GM18511 (cell line): ENCODE measurements around the gene CTNNB1.
A peak's percentile ranks its signal among the peaks of the same experiment; 100 is the strongest.

Experiments used
- ATAC-seq: cut with Tn5 transposase; IDR thresholded peaks from one replicate; pipeline ENCODE4 v1.9.1; 2021; ENCODE audit warnings: mild to moderate bottlenecking, moderate library complexity; ENCODE audit not compliant: unreplicated experiment

CTNNB1 gene

DNA sequence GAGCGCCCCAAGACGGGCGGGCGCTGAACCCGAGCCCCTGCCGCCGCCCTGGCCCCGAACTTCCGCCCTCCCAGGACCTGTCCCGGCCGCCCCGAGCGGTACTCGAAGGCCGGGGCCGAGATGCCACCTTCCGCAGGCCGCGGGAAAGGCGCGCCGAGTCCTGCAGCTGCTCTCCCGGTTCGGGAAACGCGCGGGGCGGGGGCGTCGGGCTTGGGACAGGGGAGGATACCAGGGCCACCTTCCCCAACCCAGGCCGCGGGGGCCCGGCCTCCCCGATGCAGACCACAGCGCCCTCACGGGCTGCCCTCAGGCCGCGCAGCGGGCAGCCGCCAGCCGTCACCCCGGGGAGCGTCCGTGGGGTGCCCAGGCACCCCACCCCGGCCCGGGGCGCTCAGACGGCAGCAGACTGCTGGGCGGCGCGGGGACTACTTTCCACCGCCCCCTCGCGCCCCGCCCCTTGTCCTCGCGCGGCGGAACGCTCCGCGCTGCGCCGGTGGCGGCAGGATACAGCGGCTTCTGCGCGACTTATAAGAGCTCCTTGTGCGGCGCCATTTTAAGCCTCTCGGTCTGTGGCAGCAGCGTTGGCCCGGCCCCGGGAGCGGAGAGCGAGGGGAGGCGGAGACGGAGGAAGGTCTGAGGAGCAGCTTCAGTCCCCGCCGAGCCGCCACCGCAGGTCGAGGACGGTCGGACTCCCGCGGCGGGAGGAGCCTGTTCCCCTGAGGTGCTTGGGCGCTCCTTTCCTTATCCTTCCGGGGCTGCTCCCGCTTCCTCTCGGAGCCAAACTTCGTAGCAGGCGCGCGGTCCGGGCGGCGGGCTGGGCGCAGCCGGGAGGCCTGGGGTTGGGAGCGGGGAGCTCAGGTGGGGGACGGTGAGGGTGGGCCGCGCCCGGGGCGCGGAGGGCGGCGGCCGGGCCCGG lies at the start of gene CTNNB1:
Gene CTNNB1, plus strand, starts transcription at position 556 of the 916 bp plus-strand sequence. CDS start 24,564 bp downstream, outside the sequence.
- ATAC-seq, result peak; percentile 72

DNA sequence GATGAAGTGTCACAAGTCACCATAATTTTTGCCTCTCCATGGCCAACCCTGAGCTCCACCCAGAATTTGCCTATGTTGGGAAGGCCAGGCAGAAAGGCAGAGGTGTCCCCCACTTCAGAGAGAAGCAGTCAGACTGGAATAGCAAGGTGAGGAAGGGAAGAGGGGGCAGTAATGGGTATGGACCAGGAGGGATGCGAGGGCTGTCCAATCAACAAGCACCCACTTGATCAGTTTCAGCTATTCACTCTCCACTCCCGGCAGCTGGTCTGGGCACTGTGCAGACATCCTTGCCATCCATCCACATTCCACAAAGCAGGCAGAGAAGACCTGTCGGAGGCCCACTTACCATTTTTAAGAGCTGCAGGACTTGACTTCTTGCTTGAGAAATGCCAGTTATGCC lies 43.5 kb upstream of the CTNNB1 start:
- ATAC-seq, result no peak

DNA sequence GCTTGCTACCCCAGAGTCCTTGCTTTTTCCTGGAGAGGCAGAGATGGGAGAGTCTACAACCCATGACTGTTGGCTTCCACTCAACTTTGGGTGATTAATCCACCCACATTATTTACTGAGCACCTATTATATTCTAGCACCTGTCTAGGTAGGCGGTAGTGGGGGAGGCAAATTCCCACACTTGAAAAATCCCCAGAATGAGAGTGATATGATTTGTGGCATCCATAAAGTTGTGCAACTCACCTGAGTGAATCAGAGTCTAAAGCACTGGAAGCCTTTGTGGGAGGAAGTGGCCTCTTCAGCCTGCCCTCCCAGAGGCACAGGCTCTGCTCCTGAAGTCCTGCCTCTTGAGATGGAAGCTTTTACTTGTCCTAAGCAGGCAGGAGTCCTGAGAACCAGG lies 40.4 kb upstream of the CTNNB1 start:
- ATAC-seq, result no peak

DNA sequence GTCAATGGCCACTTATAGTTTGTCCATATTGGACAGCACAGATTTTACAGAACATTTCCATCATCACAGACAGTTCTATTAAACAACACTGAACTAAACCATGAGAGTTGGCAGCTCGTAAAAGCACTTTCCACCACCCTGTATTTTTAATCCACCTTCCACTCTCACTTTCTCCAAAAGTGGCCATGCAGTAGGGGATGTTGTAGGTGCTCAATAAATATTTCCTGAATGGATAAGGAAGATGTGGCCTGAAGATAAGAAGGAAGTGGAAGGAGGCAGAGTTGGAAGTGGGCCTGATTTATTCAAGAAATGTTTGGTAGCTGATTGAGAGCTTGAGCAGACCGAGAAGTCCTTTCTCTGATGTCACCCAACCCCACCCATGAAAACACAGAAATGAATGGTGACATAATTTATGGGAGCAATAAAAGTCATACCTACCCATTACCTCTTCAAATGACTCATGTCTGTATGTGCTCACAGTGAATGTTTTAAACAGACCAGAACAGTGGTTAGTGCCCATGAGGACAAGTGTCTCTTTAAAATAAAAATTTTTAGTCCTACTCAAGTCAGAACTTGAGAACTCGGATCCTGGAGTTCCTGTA lies 39.6 kb upstream of the CTNNB1 start:
- ATAC-seq, result no peak

GRCh38 chr3:41162541-41162940 lies 36.8 kb upstream of the CTNNB1 start:
- no peak for ATAC-seq

DNA sequence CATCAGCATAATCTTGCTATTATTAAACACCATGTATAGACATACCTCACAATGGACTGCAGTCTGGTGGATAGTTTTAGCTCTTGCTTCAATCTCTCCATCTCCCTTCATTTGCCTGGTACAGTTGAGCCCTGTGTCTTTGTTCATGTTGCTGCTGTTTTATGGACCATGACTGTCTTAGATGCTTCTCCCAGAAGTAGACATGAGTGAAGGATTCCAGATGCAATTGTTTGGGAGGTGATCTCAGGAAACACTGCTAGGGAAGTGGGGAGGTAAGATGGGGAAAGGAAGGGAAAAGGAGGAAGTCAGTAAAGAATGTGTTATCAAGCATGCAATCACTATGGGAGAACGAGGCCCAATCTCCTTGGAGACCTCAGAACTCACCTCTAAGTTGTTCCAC lies 36.3 kb upstream of the CTNNB1 start:
- no peak for ATAC-seq

GRCh38 chr3:41163421-41163820 lies 35.9 kb upstream of the CTNNB1 start:
- no peak for ATAC-seq

DNA sequence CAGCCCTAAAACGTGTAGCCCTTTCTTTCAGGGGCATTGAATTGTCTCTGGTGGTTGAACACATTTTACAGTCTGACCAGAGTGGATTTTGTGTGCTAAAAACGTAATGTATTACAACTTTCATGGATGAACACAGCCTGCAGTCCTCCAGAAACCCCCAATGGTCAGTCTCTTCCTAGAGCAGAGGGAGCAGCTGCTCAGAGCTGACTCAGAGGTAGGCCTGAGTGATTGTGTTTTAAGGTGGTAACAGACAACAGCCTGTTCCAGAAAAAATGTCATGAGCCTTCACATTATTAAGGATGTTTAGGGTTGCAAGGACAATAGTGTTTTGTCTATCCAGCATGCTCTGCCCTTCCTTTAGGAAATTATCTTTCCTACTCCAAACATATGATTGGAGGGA lies 34.5 kb upstream of the CTNNB1 start:
- no peak for ATAC-seq

DNA sequence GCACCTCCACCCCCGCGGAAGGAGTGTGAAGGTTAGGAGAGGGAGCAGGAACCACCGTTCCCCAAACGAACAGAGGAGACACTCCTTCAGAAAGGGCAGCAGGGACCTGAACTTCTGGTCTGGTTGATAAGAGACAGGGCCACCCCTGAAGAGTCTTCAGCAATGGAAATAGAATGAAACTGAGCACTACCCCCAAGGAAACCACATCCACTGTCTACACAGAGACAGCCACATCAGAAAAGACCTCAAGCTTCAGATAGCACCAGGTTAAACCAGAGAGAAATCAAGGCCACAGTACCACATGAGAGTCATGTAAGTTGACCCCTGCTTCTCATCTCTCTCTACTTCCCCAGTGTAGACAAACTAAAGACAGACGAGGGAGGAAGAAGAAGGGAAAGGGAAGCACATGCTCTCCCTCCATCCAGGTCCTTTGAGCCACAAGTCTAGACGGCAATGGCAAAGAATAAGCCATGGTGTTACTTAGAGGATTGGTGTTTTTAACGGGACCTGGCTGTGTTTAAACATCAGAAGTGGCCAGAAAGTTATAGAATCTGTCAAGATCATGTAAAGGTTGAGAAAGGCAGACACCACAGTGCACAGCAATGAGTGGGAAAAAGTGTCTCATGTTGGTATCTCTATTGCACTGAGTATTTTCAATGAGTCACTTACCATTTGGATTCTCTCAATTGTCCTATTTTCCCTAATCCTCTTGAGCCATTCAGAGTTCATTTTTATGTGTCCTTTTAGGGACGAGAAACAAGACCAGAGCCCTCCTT lies 31.4 kb upstream of the CTNNB1 start:
- ATAC-seq, result no peak

DNA sequence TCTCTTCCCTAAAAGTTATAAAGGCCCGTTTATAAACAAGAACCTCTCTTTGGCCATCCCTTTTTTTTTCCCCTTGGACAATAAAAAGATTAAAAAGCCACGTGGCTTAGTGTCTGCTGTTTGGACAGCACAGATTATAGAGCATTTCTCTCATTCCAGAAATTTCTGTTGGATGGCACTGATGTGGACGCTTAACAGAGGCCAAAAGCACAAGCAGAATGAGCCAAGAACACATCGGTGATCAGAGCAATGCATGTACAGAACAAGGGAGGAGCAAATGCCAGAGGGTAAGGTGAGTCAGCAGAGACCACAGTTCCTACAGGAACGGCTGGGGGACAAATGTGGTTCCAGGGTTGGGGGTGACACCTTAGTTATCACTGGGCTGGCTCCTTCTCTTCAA lies 30.3 kb upstream of the CTNNB1 start:
- ATAC-seq, result no peak

GRCh38 chr3:41173926-41174885 lies 25.1 kb upstream of the CTNNB1 start:
- no peak for ATAC-seq

GRCh38 chr3:41175365-41175764 lies 23.9 kb upstream of the CTNNB1 start:
- ATAC-seq, result no peak

GRCh38 chr3:41176596-41176995 lies 22.7 kb upstream of the CTNNB1 start:
- ATAC-seq, result no peak

DNA sequence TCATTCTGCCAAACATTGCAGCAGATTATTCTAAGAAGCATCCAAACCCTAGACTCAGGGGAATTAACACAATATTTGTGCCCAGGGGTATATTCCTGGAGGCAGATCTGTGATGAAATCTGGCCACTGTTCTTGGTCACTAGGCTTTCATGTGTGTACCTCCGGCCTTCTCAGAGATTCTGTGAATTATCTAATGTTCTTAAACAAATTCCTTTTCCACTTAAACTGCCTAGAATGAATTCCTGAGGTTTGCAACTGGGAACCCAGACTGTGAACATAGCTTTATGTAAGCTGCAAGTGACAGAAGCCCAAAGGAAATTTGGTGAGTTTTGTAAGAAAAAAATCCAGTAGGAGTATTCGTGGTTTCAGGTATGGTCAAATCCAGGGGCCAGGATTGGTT lies 20.7 kb upstream of the CTNNB1 start:
- ATAC-seq, result no peak

GRCh38 chr3:41180396-41180795 lies 18.9 kb upstream of the CTNNB1 start:
- no peak for ATAC-seq

- ATAC-seq, result no peak
These were observed 16.7 kb upstream of the CTNNB1 start for GRCh38 chr3:41182504-41183059.

GRCh38 chr3:41184394-41184793 lies 14.9 kb upstream of the CTNNB1 start:
- no peak for ATAC-seq

DNA sequence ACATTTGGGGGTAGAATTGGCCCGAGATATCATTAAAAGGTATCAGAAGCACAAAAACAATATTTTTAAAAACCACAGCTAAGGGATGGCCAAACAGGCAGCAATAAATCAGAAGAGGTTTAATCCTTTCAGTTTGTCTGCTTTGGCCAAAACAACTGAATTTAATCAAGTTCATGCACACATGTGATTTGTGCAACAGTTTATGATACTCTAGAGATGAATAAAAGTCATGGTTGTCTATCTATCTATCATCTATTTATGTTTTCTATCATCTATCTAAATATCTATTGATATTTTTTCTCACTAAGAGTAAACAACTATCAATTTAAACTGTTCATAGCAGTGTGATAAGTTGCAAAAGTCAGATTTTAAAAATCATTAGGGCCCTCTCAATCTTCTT lies 13.0 kb upstream of the CTNNB1 start:
- no peak for ATAC-seq

DNA sequence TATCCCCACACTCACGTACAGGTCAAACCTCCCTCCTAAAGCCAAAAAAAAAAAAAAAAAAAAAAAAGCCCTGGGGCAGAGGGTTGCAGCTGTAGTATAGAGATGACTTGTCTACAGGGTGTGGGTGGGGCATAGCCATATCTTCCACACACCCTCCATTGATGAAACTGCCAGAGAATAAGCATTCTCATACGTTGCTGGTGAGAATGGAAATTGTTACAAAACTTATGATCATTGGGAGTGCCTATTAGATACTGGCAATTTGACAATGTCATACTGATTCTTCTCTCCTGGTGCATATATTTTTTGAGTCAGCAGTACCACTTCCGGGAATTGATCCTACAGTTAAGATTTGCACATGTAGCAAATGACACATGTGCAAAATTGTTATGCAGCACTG lies 11.0 kb upstream of the CTNNB1 start:
- no peak for ATAC-seq
